Upper lobe of left lung (tissue), 6 donors: ENCODE results near the gene LCOR. TPM values are rescaled to one million over a fixed set of nuclear protein-coding genes. Genes with fewer than 3 reads are reported as not detected.
A peak's percentile ranks its signal among the peaks of the same experiment; 100 is the strongest.

Source experiments
- ATAC-seq, 2 donors: fragments of 200-7000 bp; cut with Tn5 transposase; one replicate each; pipeline ENCODE4 v1.9.1; 2022; ENCODE audit warnings: mild to moderate bottlenecking in 2 of 2, moderate library complexity in 2 of 2; ENCODE audit not compliant: low FRiP score in 2 of 2
- DNase-seq, 2 donors: peaks; one replicate each; pipeline ENCODE4 v3.0.0-alpha.2; 2019 to 2020
- H3K27ac ChIP-seq, 4 donors: fragments of 200-600 bp; sonication (generic); one replicate each; pipeline ENCODE4 v1.5.1; 2016 to 2019
- H3K27me3 ChIP-seq, 4 donors: fragments of 200-600 bp; sonication (generic); one replicate each; pipeline ENCODE4 v1.5.1; 2017 to 2019
- H3K36me3 ChIP-seq, 4 donors: fragments of 200-600 bp; sonication (generic); one replicate each; pipeline ENCODE4 v1.5.1; 2016 to 2019
- H3K4me1 ChIP-seq, 4 donors: fragments of 200-600 bp; sonication (generic); one replicate each; pipeline ENCODE4 v1.5.1; 2018 to 2019
- H3K4me3 ChIP-seq, 4 donors: fragments of 200-600 bp; sonication (generic); one replicate each; pipeline ENCODE4 v1.5.1; 2017 to 2019; ENCODE audit warnings: mild to moderate bottlenecking in 2 of 4, moderate library complexity in 1 of 4
- H3K9me3 ChIP-seq, 4 donors: fragments of 200-600 bp; sonication (generic); one replicate each; pipeline ENCODE4 v1.5.1; 2018 to 2019
- EP300 ChIP-seq, 4 donors: sonication (generic); formaldehyde crosslinking; IDR thresholded peaks; one replicate each; pipeline ENCODE4 v1.5.1; 2017; ENCODE audit warnings: antibody characterized with exemption in 4 of 4, control low read depth in 2 of 4
- POLR2A ChIP-seq, 4 donors: fragments of 450-650 bp; IDR thresholded peaks; one replicate each; pipeline ENCODE4 v1.5.1; 2016 to 2017; ENCODE audit warnings: antibody characterized with exemption in 4 of 4, mild to moderate bottlenecking in 2 of 4
- POLR2AphosphoS5 ChIP-seq, 2 donors: sonication (generic); formaldehyde crosslinking; IDR thresholded peaks; one replicate each; pipeline ENCODE4 v1.5.1; 2017; ENCODE audit warnings: antibody characterized with exemption in 2 of 2
- WGBS, 2 donors: methylation state at CpG; one replicate each; pipeline ENCODE4 v1.1.5; 2017 to 2018; 5-methylcytosine and 5-hydroxymethylcytosine counted together
- total RNA-seq, 6 donors: library from RNA; depleted of rRNA in 4 of 6; stranded (reverse); fragments of >200 nt in 4 of 6; gene quantifications; one replicate each; pipeline versions ENCODE4 v1.1.0 to v1.2.1, GENCODE V29; 2016 to 2021
- TF ChIP-seq, protein P1 (sequence below), 6 experiments: fragments of 450-650 bp in 4 of 6; fragments of 200-600 bp in 2 of 6; sonication (generic) in 2 of 6; IDR thresholded peaks; one replicate each; pipeline ENCODE4 v1.5.1; 2016 to 2019; ENCODE audit warnings: antibody characterized with exemption in 6 of 6
- donor health status: DM: no; HTN: no; CAD: no; lungs with moderate emphysema.
- donor health status: DM: no; HTN: yes; CAD: no; lungs with severe emphysema.

LCOR gene
- total RNA-seq, 6 donors from 2014 or later, result 18.6 to 54.7 (median 28.0) TPM

DNA sequence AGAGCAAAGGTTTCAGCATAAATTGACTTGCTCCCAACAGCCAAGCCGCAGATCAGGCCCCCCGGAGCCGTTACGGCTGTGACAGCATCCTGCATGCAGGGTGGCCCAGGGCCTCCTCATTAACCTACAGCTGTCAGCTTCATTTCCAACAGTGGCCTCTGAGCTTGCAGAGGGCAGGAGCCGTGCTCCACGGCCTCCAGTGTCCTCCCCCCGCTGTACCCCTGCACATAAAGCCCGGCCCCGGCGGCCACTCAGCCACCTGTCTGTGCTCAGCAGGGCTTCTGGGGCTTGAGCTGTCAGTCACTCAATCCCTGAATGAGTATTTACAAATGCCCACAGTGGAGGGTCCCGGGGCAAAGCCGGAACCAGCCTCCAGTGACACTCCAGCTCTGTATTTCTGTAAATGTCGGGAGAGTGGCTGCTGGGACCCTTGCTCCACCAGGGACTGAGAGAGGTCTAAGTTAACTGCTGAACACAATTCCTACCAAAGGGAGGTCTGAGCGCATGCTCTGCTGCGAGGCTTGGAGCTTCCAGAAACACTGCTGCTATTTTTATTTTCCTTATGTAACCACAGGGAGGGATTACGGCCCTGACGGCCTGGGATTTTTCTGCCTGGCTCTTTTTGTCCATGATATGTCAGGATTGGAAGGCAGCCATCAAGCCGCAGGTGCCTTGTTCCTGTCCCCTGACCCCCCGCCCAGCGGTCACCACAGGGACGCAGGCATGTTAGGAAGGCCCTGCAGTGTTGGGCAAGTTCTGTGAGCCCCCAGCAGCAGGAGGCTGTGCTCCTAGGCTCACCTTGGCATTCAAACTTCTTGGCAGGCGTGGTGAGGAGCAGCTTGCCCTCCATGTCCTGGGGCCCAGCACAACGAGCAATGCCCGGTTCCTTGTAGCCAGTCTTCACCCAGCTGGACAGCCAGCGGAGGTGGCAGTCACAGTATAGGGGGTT lies 188.6 kb downstream of the LCOR start:
- ATAC-seq (peak in 1 of 2 donors; percentile 4), DNase-seq (peak in 1 of 2 donors; percentile 78)
- Histone ChIP-seq H3K36me3 (no peaks in the 10 kb centered on the region), H3K4me3 (no peak overlapping the region), H3K9me3 (no peaks in the 10 kb centered on the region), H3K27ac (no peak overlapping the region), H3K4me1 (no peaks in the 10 kb centered on the region), H3K27me3 (no peaks in the 10 kb centered on the region)
- TF ChIP-seq, protein P1, sequence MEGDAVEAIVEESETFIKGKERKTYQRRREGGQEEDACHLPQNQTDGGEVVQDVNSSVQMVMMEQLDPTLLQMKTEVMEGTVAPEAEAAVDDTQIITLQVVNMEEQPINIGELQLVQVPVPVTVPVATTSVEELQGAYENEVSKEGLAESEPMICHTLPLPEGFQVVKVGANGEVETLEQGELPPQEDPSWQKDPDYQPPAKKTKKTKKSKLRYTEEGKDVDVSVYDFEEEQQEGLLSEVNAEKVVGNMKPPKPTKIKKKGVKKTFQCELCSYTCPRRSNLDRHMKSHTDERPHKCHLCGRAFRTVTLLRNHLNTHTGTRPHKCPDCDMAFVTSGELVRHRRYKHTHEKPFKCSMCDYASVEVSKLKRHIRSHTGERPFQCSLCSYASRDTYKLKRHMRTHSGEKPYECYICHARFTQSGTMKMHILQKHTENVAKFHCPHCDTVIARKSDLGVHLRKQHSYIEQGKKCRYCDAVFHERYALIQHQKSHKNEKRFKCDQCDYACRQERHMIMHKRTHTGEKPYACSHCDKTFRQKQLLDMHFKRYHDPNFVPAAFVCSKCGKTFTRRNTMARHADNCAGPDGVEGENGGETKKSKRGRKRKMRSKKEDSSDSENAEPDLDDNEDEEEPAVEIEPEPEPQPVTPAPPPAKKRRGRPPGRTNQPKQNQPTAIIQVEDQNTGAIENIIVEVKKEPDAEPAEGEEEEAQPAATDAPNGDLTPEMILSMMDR (IDR thresholded peaks at IDR 0.05), result no peak
- TF ChIP-seq EP300 (IDR thresholded peaks at IDR 0.05) (no peak), POLR2AphosphoS5 (IDR thresholded peaks at IDR 0.05) (no peak), POLR2A (IDR thresholded peaks at IDR 0.05) (no peak)
- WGBS, 2 donors, result 73 to 80% methylated on average over 11 to 25 of the region's 25 CpGs

DNA sequence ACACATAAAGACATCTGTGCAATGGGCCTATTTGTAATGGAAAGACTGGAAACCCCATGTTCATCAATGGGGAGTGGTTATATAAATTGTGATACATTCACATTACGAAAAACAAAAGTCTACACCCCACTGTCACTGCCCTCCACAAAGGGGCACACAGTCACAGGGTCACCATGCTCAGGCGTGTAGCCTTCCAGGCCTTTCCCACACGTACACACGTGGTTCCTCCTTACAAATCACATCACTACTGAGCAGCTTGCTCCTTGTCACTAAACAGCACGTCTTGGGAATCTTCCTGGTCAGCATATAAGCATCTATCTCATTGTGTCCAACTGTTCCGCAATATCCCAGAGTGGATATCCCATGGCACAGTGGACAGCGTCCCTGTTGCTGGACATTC lies 190.5 kb downstream of the LCOR start:
- WGBS, 2 donors, result 96 to 97% methylated on average over 7 of the region's 7 CpGs
- no peak overlapping the region for H3K27ac ChIP-seq
- DNase-seq (no peak), ATAC-seq (no peak)
- H3K27me3 ChIP-seq, result no peaks in the 10 kb centered on the region
- H3K4me3 ChIP-seq, result no peak overlapping the region
- H3K4me1 ChIP-seq, result no peaks in the 10 kb centered on the region
- no peaks in the 10 kb centered on the region for H3K36me3 ChIP-seq
- no peak for TF ChIP-seq POLR2AphosphoS5 (IDR thresholded peaks at IDR 0.05)
- TF ChIP-seq POLR2A (IDR thresholded peaks at IDR 0.05), result no peak
- TF ChIP-seq, protein P1 (IDR thresholded peaks at IDR 0.05), result no peak
- no peak for TF ChIP-seq EP300 (IDR thresholded peaks at IDR 0.05)
- no peaks in the 10 kb centered on the region for H3K9me3 ChIP-seq

DNA sequence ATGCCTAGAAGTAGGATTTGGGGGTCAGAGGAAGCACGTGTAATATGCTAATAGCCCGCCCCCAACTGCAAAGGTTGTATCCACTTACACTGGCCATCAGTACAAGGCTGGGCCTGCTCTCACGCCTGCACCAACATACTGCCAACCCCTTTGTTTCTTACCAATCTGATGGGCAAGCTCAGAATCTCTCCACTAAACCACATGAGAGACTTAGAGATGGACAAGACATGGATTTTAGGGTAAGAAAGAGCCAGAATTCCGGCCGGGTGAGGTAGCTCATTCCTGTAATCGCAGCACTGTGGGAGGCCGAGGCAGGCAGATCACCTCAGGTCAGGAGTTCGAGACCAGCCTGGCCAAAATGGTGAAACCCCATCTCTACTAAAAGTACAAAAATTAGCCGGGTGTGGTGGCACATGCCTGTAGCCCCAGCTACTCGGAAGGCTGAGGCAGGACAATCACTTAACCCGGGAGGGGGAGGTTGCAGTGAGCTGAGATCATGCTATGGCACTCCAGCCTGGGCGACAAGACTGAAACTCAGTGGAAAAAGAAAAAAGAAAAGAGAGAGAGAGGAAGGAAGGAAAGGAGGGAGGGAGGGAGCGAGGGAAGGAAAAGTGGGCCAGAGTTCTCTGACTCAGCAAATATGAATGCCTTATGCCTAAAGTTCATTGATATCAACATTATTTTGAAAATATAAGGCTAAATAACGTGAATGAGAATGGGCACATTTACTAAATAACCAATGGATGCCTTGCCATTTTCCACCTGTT lies 191.5 kb downstream of the LCOR start:
- 83 to 85% methylated on average over 14 of the region's 14 CpGs for WGBS, 2 donors
- H3K27me3 ChIP-seq, result no peaks in the 10 kb centered on the region
- H3K4me3 ChIP-seq, result no peak overlapping the region
- ATAC-seq (no peak), DNase-seq (no peak)
- no peaks in the 10 kb centered on the region for H3K4me1 ChIP-seq
- H3K36me3 ChIP-seq, result no peaks in the 10 kb centered on the region
- H3K27ac ChIP-seq, result no peak overlapping the region
- TF ChIP-seq, protein P1 (IDR thresholded peaks at IDR 0.05), result no peak
- TF ChIP-seq POLR2AphosphoS5 (IDR thresholded peaks at IDR 0.05) (no peak), POLR2A (IDR thresholded peaks at IDR 0.05) (no peak), EP300 (IDR thresholded peaks at IDR 0.05) (no peak)
- H3K9me3 ChIP-seq, result no peaks in the 10 kb centered on the region

DNA sequence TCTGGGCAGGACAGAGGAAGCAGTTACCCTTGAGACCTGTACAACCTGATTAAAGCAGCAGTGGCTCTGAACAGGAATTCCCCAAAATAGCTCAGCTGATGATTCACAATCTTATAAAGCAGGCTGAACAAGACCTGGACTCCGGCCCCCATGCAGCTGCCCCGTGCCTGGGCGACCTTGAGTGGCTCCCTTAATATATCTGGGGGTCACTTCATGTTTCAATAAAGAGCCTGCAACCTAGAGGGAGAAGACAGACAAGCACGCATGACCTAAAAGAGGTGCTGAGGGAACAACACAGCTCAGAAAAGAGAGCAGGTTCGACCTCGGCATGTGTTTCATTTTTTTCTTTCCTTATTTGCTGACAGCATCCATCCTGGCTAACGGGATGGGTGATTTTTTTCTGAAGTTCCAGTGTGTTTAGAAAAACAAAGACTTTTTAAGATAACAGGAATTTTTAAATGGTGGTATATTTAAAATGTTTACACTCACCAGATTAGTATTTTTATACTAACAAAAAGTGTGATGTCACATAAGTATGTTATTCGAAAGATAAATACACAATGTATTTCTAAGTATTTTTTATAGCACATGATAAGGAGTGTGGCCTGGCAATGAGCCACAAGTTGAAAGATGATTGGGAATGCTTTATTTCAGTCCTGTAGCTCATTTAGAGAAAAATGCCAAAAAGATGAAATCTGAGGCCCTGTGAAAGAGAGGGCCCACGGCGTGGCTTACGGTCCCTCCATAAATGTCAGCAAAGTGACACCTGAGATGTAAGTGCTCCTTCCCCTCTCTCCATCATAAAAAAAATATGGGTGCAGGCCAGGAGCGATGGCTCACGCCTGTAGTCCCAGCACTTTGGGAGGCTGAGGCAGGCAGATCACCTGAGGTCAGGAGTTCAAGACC lies 192.3 kb downstream of the LCOR start:
- H3K36me3 ChIP-seq, result no peaks in the 10 kb centered on the region
- WGBS, 2 donors, result 63 to 68% methylated on average over 13 of the region's 13 CpGs
- ATAC-seq (no peak), DNase-seq (no peak)
- H3K4me1 ChIP-seq, result no peaks in the 10 kb centered on the region
- no peak for TF ChIP-seq POLR2AphosphoS5 (IDR thresholded peaks at IDR 0.05)
- no peak for TF ChIP-seq EP300 (IDR thresholded peaks at IDR 0.05)
- no peak for TF ChIP-seq POLR2A (IDR thresholded peaks at IDR 0.05)
- TF ChIP-seq, protein P1 (IDR thresholded peaks at IDR 0.05), result no peak
- no peaks in the 10 kb centered on the region for H3K9me3 ChIP-seq
- no peaks in the 10 kb centered on the region for H3K27me3 ChIP-seq
- no peak overlapping the region for H3K27ac ChIP-seq
- no peak overlapping the region for H3K4me3 ChIP-seq
